Suppressor macrophage (primary cell): ENCODE results near the gene CD82.
"Not testable (repeated sequence)": the region's sequence is repeated elsewhere in the genome, so short reads cannot be mapped to it uniquely, and the experiment has no call there.

Source experiments
- DNase-seq, 4 experiments: peaks; one replicate each; pipeline ENCODE4 v3.0.0-alpha.2; 2020 to 2022

CD82 gene

GRCh38 chr11:44535191-44535980 is 30.1 kb upstream of the CD82 start:
- DNase-seq, result no peak

DNA sequence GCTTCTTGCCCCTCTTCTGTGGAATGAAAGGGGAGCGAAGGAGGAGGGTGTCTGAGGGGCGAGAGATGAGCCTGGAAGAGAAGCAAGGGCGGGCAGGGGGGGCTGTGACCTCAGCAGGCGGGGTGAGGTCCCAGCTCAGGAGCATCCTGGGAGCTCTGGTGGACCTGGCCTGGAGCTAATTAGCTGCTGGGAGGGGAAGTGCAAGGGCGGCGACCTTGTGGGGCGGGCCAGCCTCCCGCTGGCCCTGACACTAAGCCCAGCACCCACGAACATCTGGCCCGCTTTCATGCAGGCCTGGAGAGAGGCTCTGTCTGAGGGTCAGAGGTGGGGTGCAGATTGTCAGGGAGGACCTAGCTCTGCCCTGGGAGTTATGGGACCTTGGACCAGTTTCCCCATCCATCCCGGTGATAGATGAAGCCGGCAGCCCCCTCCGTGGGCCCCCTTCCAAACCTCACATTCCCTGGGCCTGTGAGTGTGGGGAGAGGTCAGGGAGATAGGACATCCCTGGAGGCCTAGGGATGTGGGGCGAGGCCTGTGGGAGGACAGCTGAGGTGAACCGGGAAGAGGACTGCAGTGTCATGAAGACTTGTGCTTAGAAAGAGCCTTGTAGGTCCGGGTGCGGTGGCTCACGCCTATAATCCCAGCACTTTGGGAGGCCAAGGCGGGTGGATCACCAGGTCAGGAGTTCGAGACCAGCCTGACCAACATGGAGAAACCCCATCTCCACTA is 28.5 kb upstream of the CD82 start:
- no peak for DNase-seq

GRCh38 chr11:44537679-44538078 is 27.8 kb upstream of the CD82 start:
- no peak for DNase-seq

DNA sequence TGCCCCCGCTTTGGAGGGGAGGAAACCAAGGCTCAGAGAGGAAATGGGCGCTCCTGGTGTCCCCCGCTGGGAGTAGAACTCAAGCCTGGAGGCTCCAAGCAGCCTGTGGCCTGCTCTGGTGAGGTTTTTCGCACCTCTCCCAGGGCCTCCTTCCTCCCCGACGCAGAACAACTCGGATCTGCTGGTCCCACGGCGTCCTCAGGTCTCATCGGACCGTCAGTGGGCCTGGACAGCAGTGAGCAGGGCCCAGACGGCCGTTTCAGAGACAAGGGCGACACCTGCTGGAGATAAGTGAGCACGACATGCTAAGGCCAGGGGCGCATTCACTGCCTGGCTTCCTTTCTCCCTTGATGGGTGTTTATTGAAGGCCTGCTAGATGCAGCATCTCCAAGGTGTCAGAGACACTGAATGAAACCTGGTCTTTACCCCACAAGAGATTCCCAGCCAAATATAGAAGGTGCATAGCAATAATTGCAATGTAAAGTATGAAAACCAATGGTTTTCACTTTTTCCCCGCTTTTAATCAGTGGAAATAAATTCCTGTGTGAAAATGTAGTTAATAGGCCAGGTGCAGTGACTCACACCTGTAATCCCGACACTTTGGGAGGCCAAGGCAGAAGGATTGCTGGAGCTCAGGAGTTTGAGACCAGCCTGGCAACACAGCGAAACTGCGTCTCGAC is 26.9 kb upstream of the CD82 start:
- peak; percentile 78 to 87 (median 84) for DNase-seq

DNA sequence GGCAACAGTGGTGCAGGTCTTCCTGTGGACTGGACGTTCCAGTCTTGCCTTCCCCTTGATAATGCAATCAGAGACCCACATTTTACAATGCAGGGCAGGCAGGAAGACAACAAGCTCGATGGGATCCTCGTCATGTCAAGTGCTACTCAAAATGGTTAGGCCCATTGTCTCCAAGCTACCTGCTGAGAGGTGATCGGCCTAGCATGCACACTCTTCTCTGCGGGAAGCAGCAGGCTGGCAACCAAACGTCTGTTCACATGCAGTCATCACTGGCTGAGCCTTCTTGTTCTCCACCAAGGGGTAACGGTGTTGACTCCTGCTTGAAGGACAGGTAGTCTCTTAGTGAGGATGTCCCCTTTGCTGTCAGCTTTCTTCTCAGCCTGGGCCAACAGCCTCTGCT is 25.5 kb upstream of the CD82 start:
- no peak for DNase-seq

DNA sequence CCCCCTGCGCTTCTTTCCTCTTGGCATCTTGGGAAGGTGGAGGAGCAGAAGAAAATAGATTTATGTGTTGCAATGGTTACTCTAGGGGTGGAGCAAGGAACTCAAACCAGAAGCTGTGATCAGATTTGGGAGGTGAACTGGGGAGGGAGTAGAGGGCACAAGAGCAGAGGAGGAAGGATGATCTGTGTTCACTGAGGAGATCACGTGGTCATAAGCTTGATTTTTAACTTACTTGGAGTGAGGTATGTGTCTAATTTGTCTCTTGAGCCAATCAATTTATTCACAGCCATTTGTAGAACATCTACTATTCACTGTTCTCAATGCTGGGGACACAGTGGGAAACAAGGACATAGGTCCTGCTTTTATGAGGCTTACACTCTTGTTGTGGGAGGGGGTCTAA is 24.8 kb upstream of the CD82 start:
- DNase-seq, result no peak

GRCh38 chr11:44542372-44542771 is 23.1 kb upstream of the CD82 start:
- no peak for DNase-seq

GRCh38 chr11:44546984-44547383 is 18.5 kb upstream of the CD82 start:
- DNase-seq, result not testable (repeated sequence)

DNA sequence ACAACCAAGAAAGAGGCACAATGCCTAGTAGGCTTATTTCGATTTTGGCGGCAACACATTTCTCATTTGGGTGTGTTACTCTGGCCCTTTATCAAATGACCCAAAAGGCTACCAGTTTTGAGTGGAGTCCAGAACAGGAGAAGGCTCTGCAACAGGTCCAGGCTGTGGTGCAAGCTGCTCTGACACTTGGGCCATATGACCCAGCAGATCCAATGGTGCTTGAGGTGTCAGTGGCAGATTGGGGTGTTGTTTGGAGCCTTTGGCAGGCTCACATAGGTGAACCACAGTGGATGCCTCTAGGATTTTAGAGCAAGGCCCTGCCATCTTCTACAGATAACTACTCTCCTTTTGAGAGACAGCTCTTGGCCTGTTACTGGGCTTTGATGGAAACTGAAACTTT is 17.9 kb upstream of the CD82 start:
- not testable (repeated sequence) for DNase-seq

- DNase-seq, result no peak
Measured at GRCh38 chr11:44548032-44548695, 17.3 kb upstream of the CD82 start.

- not testable (repeated sequence) for DNase-seq
Measured at GRCh38 chr11:44548961-44549749, 16.3 kb upstream of the CD82 start.

DNA sequence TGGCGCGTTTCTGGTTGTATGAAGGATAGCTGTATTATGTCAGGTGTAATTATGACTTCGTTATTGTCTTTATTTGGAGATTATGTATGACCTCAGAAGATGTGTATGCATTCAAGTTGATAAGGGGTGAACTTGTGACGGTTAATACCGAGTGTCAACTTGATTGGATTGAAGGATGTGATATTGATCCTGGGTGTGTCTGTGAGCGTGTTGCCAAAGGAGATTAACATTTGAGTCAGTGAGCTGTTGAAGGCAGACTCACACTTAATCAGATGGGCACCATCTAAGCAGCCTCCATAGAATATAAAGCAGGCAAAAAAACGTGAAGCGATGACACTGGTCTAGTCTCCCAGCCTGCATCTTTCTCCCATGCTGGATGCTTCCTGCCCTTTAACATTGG is 15.3 kb upstream of the CD82 start:
- DNase-seq, result no peak

DNA sequence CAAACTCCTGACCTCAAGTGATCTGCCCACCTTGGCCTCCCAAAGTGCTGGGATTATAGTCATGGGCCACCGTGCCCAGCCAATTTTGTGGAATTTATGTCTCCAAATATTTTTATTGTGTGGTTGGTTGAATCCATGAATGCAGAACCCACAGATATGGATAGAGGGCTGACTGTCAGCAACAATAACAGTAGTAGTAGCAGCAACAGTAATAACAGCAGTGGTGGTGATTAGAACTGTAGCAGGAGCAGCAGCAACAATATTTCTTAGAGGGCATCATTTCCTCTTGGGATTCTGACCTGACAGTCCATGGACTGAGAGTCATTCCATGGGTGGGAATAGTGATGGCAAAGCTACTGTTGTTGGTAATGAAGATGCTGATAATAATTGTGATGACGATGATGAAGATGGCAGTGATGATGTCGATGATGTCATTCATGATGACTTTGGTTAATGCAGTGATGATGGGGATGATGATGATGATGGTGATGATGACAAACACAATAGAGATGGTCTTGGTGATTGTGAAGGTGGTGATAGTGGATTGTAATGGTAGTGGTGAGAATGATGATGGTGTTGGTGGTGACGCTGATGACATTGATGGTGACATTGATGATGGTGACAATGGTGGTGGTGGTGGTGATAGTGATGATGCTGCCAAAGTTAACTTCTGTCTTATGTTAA is 13.9 kb upstream of the CD82 start:
- no peak for DNase-seq

GRCh38 chr11:44555031-44555800 is 10.2 kb upstream of the CD82 start:
- no peak for DNase-seq

DNA sequence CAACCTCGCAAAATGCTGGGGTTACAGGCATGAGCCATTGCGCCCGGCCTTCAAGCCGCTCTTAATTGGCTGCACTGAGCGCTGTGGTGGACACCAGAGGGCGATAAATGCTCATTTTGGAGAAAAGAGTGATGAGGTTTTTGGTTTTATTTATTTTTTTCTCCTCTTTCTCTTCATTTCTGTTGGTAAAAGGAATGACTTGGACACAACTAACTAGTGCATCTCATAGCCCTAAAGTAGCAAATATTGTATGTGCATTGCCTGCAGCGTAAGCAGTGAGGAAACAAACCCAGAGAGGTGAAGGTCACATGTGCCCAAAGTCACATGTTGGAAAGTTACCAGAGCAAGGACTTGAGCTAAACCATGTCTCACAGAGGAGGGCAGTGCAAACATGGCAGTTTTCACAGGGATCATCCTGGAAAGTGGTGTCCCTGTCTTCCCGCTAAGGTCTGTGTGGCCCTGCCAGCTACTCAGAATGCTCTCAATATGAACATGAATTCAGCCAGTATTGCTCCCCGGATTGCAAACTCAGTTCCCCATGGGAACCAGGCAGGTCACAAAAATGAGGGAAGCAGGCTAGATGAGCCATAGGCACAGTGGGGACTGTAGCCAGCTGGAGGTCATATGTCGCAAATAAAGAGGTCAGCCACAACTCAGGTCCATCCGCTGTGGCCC is 8.6 kb upstream of the CD82 start:
- DNase-seq, result peak; percentile 67 to 83 (median 78)

- DNase-seq, result peak in 2 of 4 experiments; percentile 36 to 40
Measured at GRCh38 chr11:44557464-44557863, 8.0 kb upstream of the CD82 start.

GRCh38 chr11:44559207-44559939 is 6.1 kb upstream of the CD82 start:
- DNase-seq, result peak; percentile 78 to 89 (median 86)

DNA sequence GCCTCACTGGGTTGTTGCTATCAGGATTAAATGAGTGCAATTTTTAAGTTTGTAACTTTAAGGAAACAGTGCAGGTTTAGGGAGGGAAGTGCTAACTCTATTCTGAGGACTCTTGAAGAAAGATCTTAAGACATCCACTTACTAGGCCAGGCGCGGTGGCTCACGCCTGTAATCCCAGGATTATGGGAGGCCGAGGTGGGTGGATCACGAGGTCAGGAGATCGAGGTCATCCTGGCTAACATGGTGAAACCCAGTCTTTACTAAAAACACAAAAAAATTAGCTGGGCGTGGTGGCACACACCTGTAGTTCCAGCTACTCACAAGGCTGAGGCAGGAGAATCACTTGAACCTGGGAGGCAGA is 5.5 kb upstream of the CD82 start:
- DNase-seq, result peak in 1 of 4 experiments; percentile 51

- no peak for DNase-seq
Measured at GRCh38 chr11:44561275-44561805, 4.1 kb upstream of the CD82 start.
